Thoracic aorta (tissue), 2 donors: ENCODE measurements around the gene HTR6. TPM values are rescaled to one million over a fixed set of nuclear protein-coding genes. Genes with fewer than 3 reads are reported as not detected.
A peak's percentile ranks its signal among the peaks of the same experiment; 100 is the strongest.
"Not testable (repeated sequence)": the region's sequence is repeated elsewhere in the genome, so short reads cannot be mapped to it uniquely, and the experiment has no call there.

Source experiments
- ATAC-seq: fragments of 150-250 bp; one replicate; pipeline ENCODE4 v1.8.0; 2017; ENCODE audit warnings: low read depth; ENCODE audit not compliant: insufficient number of reproducible peaks, low FRiP score
- DNase-seq: peaks from one replicate; pipeline ENCODE4 v3.0.0-alpha.2; 2020; ENCODE audit warnings: low spot score
- H3K27ac ChIP-seq, 2 donors: fragments of 200-600 bp; sonication (generic); 1 replicate in 1 of 2; 2 replicates in 1 of 2; pipeline ENCODE4 v1.5.1; 2016; ENCODE audit warnings: mild to moderate bottlenecking in 2 of 2, moderate library complexity in 2 of 2
- H3K27me3 ChIP-seq: fragments of 200-600 bp; sonication (generic); replicated peaks from 2 replicates; pipeline ENCODE4 v1.6.0; 2016; ENCODE audit warnings: mild to moderate bottlenecking; ENCODE audit not compliant: insufficient read depth
- H3K36me3 ChIP-seq: fragments of 200-600 bp; sonication (generic); one replicate; pipeline ENCODE4 v1.5.1; 2016
- H3K4me1 ChIP-seq, 2 donors: fragments of 200-600 bp; sonication (generic); 1 replicate in 1 of 2; 2 replicates in 1 of 2; pipeline versions ENCODE4 v1.5.1 to v1.6.0; 2016; ENCODE audit warnings: low read depth in 2 of 2, mild to moderate bottlenecking in 1 of 2; ENCODE audit not compliant: control insufficient read depth in 1 of 2
- H3K4me3 ChIP-seq: fragments of 200-600 bp; sonication (generic); 2 replicates; pipeline ENCODE4 v1.5.1; 2016; ENCODE audit warnings: mild to moderate bottlenecking
- H3K9me3 ChIP-seq: fragments of 200-600 bp; sonication (generic); 2 replicates; pipeline ENCODE4 v1.5.1; 2016
- CTCF ChIP-seq: fragments of 200-600 bp; sonication (generic); IDR thresholded peaks from one replicate; pipeline ENCODE4 v1.5.1; 2019; ENCODE audit warnings: antibody characterized with exemption
- total RNA-seq, 2 donors: library from RNA; depleted of rRNA; stranded (reverse); fragments of >200 nt; gene quantifications; one replicate each; pipeline versions ENCODE4 v1.1.0 to v1.2.3, GENCODE V29; 2016

Gene HTR6
- total RNA-seq, 2 donors from 2014 or later, result 0.41 TPM; not detected in 1

DNA sequence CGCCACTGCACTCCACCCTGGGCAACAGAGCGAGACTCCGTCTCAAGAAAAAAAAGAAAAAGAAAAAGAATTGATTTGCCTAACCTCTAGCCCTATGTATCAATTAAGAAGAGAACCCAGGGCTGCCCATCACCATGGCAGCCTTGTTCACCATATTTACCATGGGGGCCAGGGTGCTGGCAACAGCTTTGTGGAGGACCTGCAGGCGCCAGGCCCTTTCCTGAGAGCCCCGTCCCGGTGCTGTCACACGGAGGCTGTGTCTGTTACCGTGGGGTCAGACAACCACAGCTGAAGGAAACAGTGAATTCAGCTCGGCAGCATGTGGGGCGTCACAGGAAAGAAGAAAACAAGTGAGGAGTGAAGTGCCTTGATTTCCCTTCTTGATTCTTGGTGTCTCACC is 27.1 kb upstream of the HTR6 start:
- DNase-seq (no peak), ATAC-seq (no peak)
- H3K4me1 ChIP-seq, result peaks cover 0 to 13% of the 10 kb centered on the region in 2 donors
- no peak overlapping the region for H3K27ac ChIP-seq
- no peak for TF ChIP-seq CTCF
- no peaks in the 10 kb centered on the region for H3K9me3 ChIP-seq
- no peak overlapping the region for H3K4me3 ChIP-seq
- no peaks in the 10 kb centered on the region for H3K27me3 ChIP-seq
- H3K36me3 ChIP-seq, result no peaks in the 10 kb centered on the region

- H3K27ac ChIP-seq, DNase-seq, ATAC-seq, H3K9me3 ChIP-seq, H3K4me3 ChIP-seq, H3K36me3 ChIP-seq, H3K27me3 ChIP-seq: not testable (repeated sequence)
- peaks cover 0 to 23% of the 10 kb centered on the region in 2 donors for H3K4me1 ChIP-seq
These were observed 25.4 kb upstream of the HTR6 start for GRCh38 chr1:19639228-19639627.

- H3K27ac ChIP-seq, result no peak overlapping the region
- no peak for TF ChIP-seq CTCF
- peaks cover 0 to 23% of the 10 kb centered on the region in 2 donors for H3K4me1 ChIP-seq
- H3K4me3 ChIP-seq, result no peak overlapping the region
- H3K27me3 ChIP-seq, result no peaks in the 10 kb centered on the region
- no peak for ATAC-seq
- no peaks in the 10 kb centered on the region for H3K36me3 ChIP-seq
- H3K9me3 ChIP-seq, result no peaks in the 10 kb centered on the region
- no peak for DNase-seq
These were observed 24.7 kb upstream of the HTR6 start for GRCh38 chr1:19639999-19640362.

DNA sequence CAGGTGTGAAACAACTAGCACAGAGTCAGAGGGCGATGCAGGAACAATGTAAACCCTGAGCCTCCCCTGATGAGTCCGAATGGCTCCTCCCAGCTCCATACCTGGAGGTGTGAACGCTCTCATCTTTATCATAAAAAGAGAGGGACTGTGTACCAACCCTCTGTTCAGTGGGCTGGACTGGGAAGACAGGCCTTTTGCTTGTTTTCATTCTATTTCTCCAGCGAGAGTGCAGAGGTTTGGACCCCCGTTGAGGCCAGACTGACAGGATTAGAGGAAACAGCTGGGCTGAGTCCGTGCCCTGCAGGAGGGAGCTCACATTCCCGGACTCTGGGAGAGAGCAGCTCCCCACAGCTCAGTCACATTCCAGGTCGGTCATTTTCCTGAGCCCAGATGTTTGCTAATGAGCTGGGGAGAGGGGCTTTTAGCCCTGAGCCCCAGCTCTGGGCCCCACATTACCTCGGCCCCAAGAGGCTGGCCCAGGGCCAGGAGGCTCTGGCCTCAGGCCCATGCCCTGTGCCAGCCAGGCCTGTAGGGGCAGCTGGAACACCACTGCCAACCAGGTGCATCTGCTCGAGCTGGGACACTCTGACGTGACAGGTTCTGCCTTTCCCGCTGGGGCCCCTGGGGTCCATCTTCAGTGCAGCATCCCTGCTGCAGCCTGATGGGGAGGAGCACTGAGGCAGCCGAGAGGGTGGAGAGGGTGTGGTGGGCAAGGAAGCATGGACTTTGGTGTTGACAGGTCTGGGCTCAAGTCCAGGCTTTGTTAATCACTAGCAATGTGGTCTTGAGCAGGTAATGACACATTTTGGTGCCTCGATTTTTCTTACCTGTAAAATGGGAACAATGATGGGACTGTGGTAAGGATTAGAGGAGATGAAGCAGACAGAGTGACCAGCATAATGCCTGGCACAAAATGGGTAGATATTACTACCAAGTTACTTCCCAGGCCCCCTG is 24.0 kb upstream of the HTR6 start:
- TF ChIP-seq CTCF, result no peak
- Histone ChIP-seq H3K27ac (no peak overlapping the region), H3K9me3 (no peaks in the 10 kb centered on the region), H3K4me1 (peaks cover 0 to 28% of the 10 kb centered on the region in 2 donors), H3K27me3 (no peaks in the 10 kb centered on the region), H3K36me3 (no peaks in the 10 kb centered on the region), H3K4me3 (no peak overlapping the region)
- ATAC-seq (no peak), DNase-seq (no peak)

DNA sequence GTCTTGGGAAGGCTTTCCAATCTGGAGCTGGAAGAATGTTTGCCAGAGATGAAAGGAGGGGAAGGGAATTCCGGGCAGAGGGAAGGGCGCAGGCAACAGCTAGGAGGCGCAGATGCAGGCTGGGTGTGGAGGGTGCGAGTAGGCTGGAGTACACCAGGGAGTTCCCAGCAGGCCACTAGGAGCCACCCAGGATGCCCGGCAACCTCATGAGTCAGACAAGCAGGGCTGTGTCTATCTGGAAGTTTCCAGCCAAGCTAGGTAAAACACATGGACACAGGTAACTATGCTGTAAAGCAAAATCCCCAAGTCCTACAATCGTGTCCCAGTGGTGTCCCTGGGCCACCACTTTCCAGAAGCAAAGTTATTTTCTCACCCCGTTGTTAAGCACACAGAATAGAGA is 21.6 kb upstream of the HTR6 start:
- Histone ChIP-seq H3K27me3 (no peaks in the 10 kb centered on the region), H3K36me3 (no peaks in the 10 kb centered on the region), H3K27ac (peak overlapping the region; percentile 87 to 93), H3K4me1 (peaks cover 11 to 47% of the 10 kb centered on the region in 2 donors), H3K4me3 (peak overlapping the region; percentile 87), H3K9me3 (no peaks in the 10 kb centered on the region)
- ATAC-seq (no peak), DNase-seq (no peak)
- no peak for TF ChIP-seq CTCF
